GM11168 (cell line): Measurements from ENCODE around the gene ADGRE2.

ENCODE experiments used
- in situ Hi-C: fragments of 300-500 bp; cut with MboI; formaldehyde crosslinking; loops from one replicate; pipeline ENCODE4 v1.12.0; 2022; ENCODE audit warnings: low sequenced_read_pairs; ENCODE audit not compliant: unreplicated experiment

ADGRE2 gene

GRCh38 chr19:14758816-14759215 is 19.5 kb downstream of the ADGRE2 start:
- in situ Hi-C loops, result no loop called here

- in situ Hi-C loops, result no loop called here
Observed at GRCh38 chr19:14748601-14749000, 29.8 kb downstream of the ADGRE2 start.

- in situ Hi-C loops, result no loop called here
Observed at GRCh38 chr19:14746886-14747285, 31.5 kb downstream of the ADGRE2 start.

- in situ Hi-C loops, result no loop called here
Observed at GRCh38 chr19:14735915-14736314, 42.4 kb downstream of the ADGRE2 start.

- in situ Hi-C loops, result no loop called here
Observed at GRCh38 chr19:14733574-14733973, 44.8 kb downstream of the ADGRE2 start.

- in situ Hi-C loops, result no loop called here
Observed at GRCh38 chr19:14732510-14732909, 45.9 kb downstream of the ADGRE2 start.

- in situ Hi-C loops, result no loop called here
Observed at GRCh38 chr19:14731200-14731599, 47.2 kb downstream of the ADGRE2 start.

- in situ Hi-C loops, result no loop called here
Observed at GRCh38 chr19:14728595-14728994, 49.8 kb downstream of the ADGRE2 start.

- in situ Hi-C loops, result no loop called here
Observed at GRCh38 chr19:14722127-14722526, 56.2 kb downstream of the ADGRE2 start.

- in situ Hi-C loops, result no loop called here
Observed at GRCh38 chr19:14719162-14719561, 59.2 kb downstream of the ADGRE2 start.

GRCh38 chr19:14718522-14719116 is 59.7 kb downstream of the ADGRE2 start:
- in situ Hi-C loops, result no loop called here

- in situ Hi-C loops, result no loop called here
Observed at GRCh38 chr19:14715841-14716240, 62.5 kb downstream of the ADGRE2 start.

GRCh38 chr19:14704450-14704849 is 73.9 kb downstream of the ADGRE2 start:
- in situ Hi-C loops, result no loop called here

- in situ Hi-C loops, result no loop called here
Observed at GRCh38 chr19:14703833-14704232, 74.5 kb downstream of the ADGRE2 start.

- in situ Hi-C loops, result no loop called here
Observed at GRCh38 chr19:14700711-14701375, 77.5 kb downstream of the ADGRE2 start.

GRCh38 chr19:14699641-14700040 is 78.7 kb downstream of the ADGRE2 start:
- in situ Hi-C loops, result no loop called here

- in situ Hi-C loops, result no loop called here
Observed at GRCh38 chr19:14695471-14695870, 82.9 kb downstream of the ADGRE2 start.

GRCh38 chr19:14694641-14695266 is 83.6 kb downstream of the ADGRE2 start:
- in situ Hi-C loops, result no loop called here

- in situ Hi-C loops, result loop anchor here (5.0 kb wide), 1 partner anchor 118 kb away; the partner anchor contains the start of gene NDUFB7
Observed at GRCh38 chr19:14689598-14690503, 88.5 kb downstream of the ADGRE2 start, which contains the start of gene ZNF333. Gene ZNF333 (plus strand): TSS chr19:14690048. CDS start chr19:14693492, 3,444 bp downstream.

GRCh38 chr19:14686411-14686810 is 91.9 kb downstream of the ADGRE2 start:
- in situ Hi-C loops, result loop anchor here (5.0 kb wide), 1 partner anchor 114 kb away; the partner anchor contains the start of gene NDUFB7
